ENCODE data around the gene COQ7. TPM values are rescaled to one million over a fixed set of nuclear protein-coding genes. Genes with fewer than 3 reads are reported as not detected.
A peak's percentile ranks its signal among the peaks of the same experiment; 100 is the strongest.

Gene COQ7
- total and polyA plus RNA-seq, 2 of the 4 experiments (the other 2 are of a cell fraction) = 10.9 to 13.6 TPM

DNA sequence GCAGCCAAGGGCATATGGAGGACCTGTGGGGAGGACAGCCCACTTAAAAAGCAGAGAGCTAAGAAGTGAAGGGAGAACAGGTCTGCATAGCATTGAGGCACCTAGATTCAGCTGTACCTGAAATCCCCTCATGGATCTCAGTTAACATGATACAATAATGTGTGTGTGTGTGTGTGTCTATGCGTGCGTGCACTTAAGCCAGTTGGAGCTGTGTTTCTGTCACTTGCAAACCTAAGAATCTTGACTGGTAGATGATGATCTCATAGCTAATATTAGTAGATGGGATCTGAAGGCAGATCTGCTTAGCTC lies 44.6 kb downstream of the COQ7 start (continued):
- TF ChIP-seq MAZ (IDR thresholded peaks at IDR 0.05; ENCODE audit: borderline replicate concordance, low read depth, low read length) = no peak
- no peak for TF ChIP-seq MAFK (IDR thresholded peaks at IDR 0.05; ENCODE audit: low read depth, low read length)
- TF ChIP-seq RAD21 (IDR thresholded peaks at IDR 0.05; ENCODE audit: low read length) = no peak

GRCh38 chr16:19113577-19114358 lies 46.4 kb downstream of the COQ7 start, which contains the start of gene ITPRIPL2:
Gene ITPRIPL2, plus strand, starts transcription at chr16:19113964. Its CDS starts 498 bp downstream, at chr16:19114462.
- Histone ChIP-seq H2BK120ac (ENCODE audit: low read depth, low read length) (peak within 1 kb of the TSS; percentile 99), H4K91ac (ENCODE audit: insufficient read depth, low read depth, low read length) (peak within 1 kb of the TSS; percentile 93), H3K36me3 (ENCODE audit: control insufficient read depth, insufficient read depth, low read length) (peaks cover 16% of the 10 kb centered on the region), H3K23ac (ENCODE audit: low read depth, low read length) (peak within 1 kb of the TSS; percentile 96), H3K4me2 (ENCODE audit: low read depth, low read length) (peak within 1 kb of the TSS; percentile 84), H2AK9ac (replicated peaks; ENCODE audit: low read depth, low read length, poor library complexity) (peak within 1 kb of the TSS; percentile 92), H3K9me3 (ENCODE audit: control insufficient read depth, insufficient read depth, low read length) (no peaks in the 10 kb centered on the region), H3K4ac (ENCODE audit: low read depth, low read length) (peak within 1 kb of the TSS; percentile 99), H3K14ac (replicated peaks; ENCODE audit: low read depth, low read length) (peak within 1 kb of the TSS; percentile 99), H3K27me3 (ENCODE audit: control insufficient read depth, insufficient read depth, low read length) (no peaks in the 10 kb centered on the region), H2AFZ (replicated peaks; ENCODE audit: low read length, poor library complexity) (peak within 1 kb of the TSS; percentile 97), H3K4me3 (ENCODE audit: insufficient read depth, low read depth, low read length) (peak within 1 kb of the TSS; percentile 69), H3K56ac (ENCODE audit: extremely low read depth, insufficient read depth, low read length) (peak within 1 kb of the TSS; percentile 78; the same call in 1 of the 2 replicates), H3K27ac (ENCODE audit: insufficient read depth, low read length) (peak within 1 kb of the TSS; percentile 95), H4K5ac (ENCODE audit: low read depth, low read length) (peak within 1 kb of the TSS; percentile 88), H2AK5ac (ENCODE audit: low read depth, low read length) (peak within 1 kb of the TSS; percentile 91), H2BK15ac (ENCODE audit: low read depth, low read length) (peak within 1 kb of the TSS; percentile 95; the same call in 2 of the 3 replicates), H4K8ac (ENCODE audit: low read depth in 2 of 2, low read length in 2 of 2) (peak within 1 kb of the TSS; percentile 85 to 94), H3K4me1 (ENCODE audit: control insufficient read depth, insufficient read depth, low read length) (peaks cover 26% of the 10 kb centered on the region), H3K79me1 (ENCODE audit: low read depth in 1 of 2, low read length in 2 of 2) (peaks cover 0 to 38% of the 10 kb centered on the region in 2 experiments; a peak in 2 of 4 replicates), H3K9ac (ENCODE audit: low read depth, low read length) (peak within 1 kb of the TSS; percentile 84), H2BK5ac (ENCODE audit: low read depth, low read length, poor library complexity, severe bottlenecking) (peak within 1 kb of the TSS; percentile 94), H4K20me1 (ENCODE audit: insufficient read depth, low read length) (peaks cover 28% of the 10 kb centered on the region), H3K9me1 (ENCODE audit: insufficient read depth, low read length) (0 out of 2 replicates have a peak, but pooled peaks cover 4% of the 10 kb centered on the region), H3K18ac (ENCODE audit: low read depth, low read length) (peak within 1 kb of the TSS; percentile 88), H2BK20ac (ENCODE audit: low read depth, low read length) (peak within 1 kb of the TSS; percentile 92)
- ChIA-PET POLR2A (ENCODE audit: unreplicated experiment) (no interaction called here), CTCF (interaction anchor here (1.1 to 1.4 kb wide), 2 partner anchors 17 to 28 kb away, joined by 4 to 6 read pairs; no protein-coding TSS in a partner anchor)
- DNase-seq (peak; percentile 85), ATAC-seq (ENCODE audit: low read depth) (peak; percentile 88)
- TF ChIP-seq MXI1 (IDR thresholded peaks at IDR 0.05; ENCODE audit: borderline replicate concordance, low read depth, low read length) (peak; percentile 43; the same call in 1 of the 2 replicates), FOS (IDR thresholded peaks at IDR 0.05; ENCODE audit: low read depth, low read length) (0 out of 2 replicates have a peak, but pooled peaks have one; percentile 1), CHD1 (IDR thresholded peaks at IDR 0.05; ENCODE audit: low read depth, low read length) (no peak), MAZ (IDR thresholded peaks at IDR 0.05; ENCODE audit: borderline replicate concordance, low read depth, low read length) (peak; percentile 55; the same call in 1 of the 2 replicates), NFE2L2 (IDR thresholded peaks at IDR 0.05; ENCODE audit: low read depth, low read length) (no peak), POLR2A (IDR thresholded peaks at IDR 0.05; ENCODE audit: low read depth, low read length) (peak; percentile 77)
- intact Hi-C loops (cut with micrococcal nuclease) = loop anchor here (1.0 to 5.0 kb wide), 2 partner anchors 27 to 409 kb away; partner anchors contain the start of genes CCP110 and GDE1
- no TSS peak for BruUV-seq (replicated peaks)
- WGBS, 2 experiments (ENCODE audit: extremely low coverage in 2 of 2, insufficient read length in 1 of 2) = 1% methylated on average over 20 of the region's 74 CpGs; no CpG with 5 or more reads in 1 of the 2 experiments
- dilution Hi-C loops (cut with HindIII; ENCODE audit: low sequenced_read_pairs, unreplicated experiment) = no loop called here
- in situ Hi-C loops (cut with MboI; ENCODE audit: low sequenced_read_pairs) = loop anchor here (25.0 kb wide), 2 partner anchors 599 to 774 kb away; partner anchors contain the start of genes GPRC5B, IQCK and KNOP1
